BLaER1 (cell line): ENCODE data around the gene SGSH.

Experiments used
- H3K27ac ChIP-seq: shearing (Covaris generic); formaldehyde crosslinking; 2 replicates; pipeline ENCODE4 v1.8.1; 2022
- H3K27me3 ChIP-seq: shearing (Covaris generic); formaldehyde crosslinking; 2 replicates; pipeline ENCODE4 v1.8.1; 2022
- H3K36me3 ChIP-seq: shearing (Covaris generic); formaldehyde crosslinking; 2 replicates; pipeline ENCODE4 v1.8.1; 2022
- H3K4me1 ChIP-seq: shearing (Covaris generic); formaldehyde crosslinking; 2 replicates; pipeline ENCODE4 v1.8.1; 2022
- H3K4me2 ChIP-seq: shearing (Covaris generic); formaldehyde crosslinking; 2 replicates; pipeline ENCODE4 v1.8.1; 2022
- H3K4me3 ChIP-seq: shearing (Covaris generic); formaldehyde crosslinking; 2 replicates; pipeline ENCODE4 v1.8.1; 2022
- H3K9ac ChIP-seq: shearing (Covaris generic); formaldehyde crosslinking; 2 replicates; pipeline ENCODE4 v1.8.1; 2022
- H3K9me3 ChIP-seq: shearing (Covaris generic); formaldehyde crosslinking; 2 replicates; pipeline ENCODE4 v1.8.1; 2022
- H4K20me1 ChIP-seq: shearing (Covaris generic); formaldehyde crosslinking; 2 replicates; pipeline ENCODE4 v1.8.1; 2022
- Cebpa-rat ChIP-seq: shearing (Covaris generic); IDR thresholded peaks from 2 replicates; pipeline ENCODE4 v1.8.1; 2022

Gene SGSH

DNA sequence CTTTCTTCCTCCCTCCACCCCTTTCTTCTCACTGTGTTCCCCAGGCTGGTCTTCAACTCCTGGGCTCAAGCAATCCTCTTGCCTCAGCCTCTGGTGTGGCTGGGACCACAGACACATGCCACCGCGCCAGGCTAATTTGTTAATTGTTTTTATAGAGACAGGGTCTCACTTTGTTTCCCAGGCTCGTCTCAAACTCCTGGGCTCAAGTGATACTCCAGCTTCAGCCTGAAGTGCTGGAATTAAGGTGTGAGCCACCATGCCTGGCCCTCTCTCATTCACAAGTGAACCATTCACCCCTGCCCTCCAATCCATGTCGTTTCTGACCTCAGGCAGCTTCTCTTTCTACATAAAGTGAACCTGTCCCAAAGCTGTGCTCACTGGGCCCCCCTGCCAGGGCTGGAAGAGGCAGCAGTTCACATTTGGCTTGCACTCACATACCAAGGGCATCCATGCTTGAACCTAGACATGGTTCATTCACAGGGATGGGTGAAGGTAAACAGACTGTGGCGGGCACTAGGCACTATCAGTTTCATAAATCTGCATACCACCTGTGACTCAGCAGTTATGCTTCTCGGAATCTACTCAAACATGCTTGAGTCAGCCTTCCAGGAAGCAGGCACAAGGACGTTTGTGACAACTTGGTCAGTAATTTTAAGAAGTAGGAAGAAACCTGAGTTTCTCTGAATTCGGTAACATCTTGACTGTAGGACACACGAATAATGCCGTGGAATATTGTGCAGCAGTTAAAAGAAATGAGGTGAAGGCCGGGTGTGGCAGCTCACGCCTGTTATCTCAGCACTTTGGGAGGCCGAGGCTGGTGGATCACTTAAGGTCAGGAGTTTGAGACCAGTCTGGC, 34.5 kb upstream of the SGSH start:
- Histone ChIP-seq H3K4me2 (peak overlapping the region; percentile 52), H3K27me3 (no peaks in the 10 kb centered on the region), H3K9me3 (no peaks in the 10 kb centered on the region), H3K4me1 (peaks cover 44% of the 10 kb centered on the region), H3K27ac (no peak overlapping the region), H3K4me3 (no peak overlapping the region), H3K9ac (no peak overlapping the region), H3K36me3 (no peaks in the 10 kb centered on the region), H4K20me1 (no peaks in the 10 kb centered on the region)
- TF ChIP-seq Cebpa-rat: no peak

DNA sequence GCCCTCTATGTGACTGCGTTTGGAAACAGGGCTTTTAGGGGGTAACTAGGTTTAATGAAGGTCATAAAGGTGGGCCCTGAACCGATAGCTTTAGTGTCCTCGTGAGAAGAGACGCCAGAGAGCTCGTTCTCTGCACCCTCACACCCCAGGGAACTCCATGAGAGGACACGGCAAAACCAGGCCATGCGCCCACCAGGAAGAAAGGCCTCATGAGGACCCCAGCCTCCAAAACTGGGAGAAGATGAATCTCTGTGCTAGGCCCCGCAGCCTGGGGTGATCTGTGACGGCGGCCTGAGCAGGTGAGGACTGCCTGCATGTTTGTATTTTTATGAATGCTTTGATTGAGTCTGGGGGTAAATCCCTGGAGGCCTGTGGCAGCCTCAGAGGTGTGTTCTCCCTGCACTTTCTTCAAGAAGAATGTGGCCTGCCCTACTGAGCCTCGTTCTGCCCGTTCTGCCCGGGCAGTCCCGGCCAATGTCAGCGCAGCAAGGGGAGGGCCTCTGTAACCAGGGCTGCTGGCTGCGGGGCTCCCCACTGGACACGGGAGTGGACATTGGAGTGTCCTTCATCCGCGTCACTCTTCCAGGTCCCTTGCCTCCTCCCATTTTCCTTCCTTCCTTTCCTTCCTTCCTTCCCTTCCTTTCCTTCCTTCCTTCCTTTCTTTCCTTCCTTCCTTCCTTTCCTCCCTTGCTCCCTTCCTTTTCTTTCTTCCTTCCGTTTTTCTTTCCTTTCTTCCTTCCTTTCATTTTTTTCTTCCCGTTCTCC, 33.7 kb upstream of the SGSH start:
- Histone ChIP-seq H3K36me3 (no peaks in the 10 kb centered on the region), H3K27ac (no peak overlapping the region), H3K9ac (no peak overlapping the region), H3K9me3 (no peaks in the 10 kb centered on the region), H3K4me3 (no peak overlapping the region), H3K4me2 (peak overlapping the region; percentile 52), H3K4me1 (peaks cover 36% of the 10 kb centered on the region), H3K27me3 (no peaks in the 10 kb centered on the region), H4K20me1 (no peaks in the 10 kb centered on the region)
- TF ChIP-seq Cebpa-rat: no peak

DNA sequence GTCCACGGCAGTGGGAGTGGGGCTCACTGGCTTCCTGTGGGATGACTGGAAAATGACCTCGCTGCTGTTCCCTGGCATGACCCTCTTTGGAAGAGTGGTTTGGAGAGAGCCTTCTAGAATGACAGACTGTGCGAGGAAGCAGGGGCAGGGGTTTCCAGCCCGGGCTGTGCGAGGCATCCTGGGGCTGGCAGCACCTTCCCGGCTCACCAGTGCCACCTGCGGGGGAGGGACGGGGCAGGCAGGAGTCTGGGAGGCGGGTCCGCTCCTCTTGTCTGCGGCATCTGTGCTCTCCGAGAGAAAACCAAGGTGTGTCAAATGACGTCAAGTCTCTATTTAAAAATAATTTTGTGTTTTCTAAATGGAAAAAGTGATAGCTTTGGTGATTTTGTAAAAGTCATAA, 32.7 kb upstream of the SGSH start:
- Histone ChIP-seq H3K27me3 (no peaks in the 10 kb centered on the region), H3K4me3 (no peak overlapping the region), H3K27ac (no peak overlapping the region), H3K4me1 (peaks cover 27% of the 10 kb centered on the region), H3K9me3 (no peaks in the 10 kb centered on the region), H3K36me3 (no peaks in the 10 kb centered on the region), H3K4me2 (no peak overlapping the region), H3K9ac (no peak overlapping the region), H4K20me1 (no peaks in the 10 kb centered on the region)
- no peak for TF ChIP-seq Cebpa-rat

DNA sequence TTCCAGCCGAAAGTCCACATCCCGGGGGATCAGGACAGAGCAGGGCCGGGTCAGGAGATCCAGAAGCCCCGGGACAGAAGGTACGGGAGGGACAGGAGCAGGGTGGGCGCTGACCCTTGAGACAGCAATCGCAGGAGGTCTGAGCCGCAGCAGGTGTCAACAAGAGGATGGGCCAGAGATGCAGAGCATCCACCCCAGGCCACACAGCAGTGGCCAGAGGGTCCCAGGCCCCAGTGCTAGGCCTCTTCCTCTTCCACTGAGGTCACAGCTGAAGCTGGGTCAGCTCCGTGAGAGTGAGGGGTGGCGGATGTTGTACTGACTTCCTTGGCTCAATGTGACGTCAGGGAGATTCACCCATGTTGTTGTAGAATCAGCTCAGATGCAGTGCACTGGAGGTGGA, 31.8 kb upstream of the SGSH start:
- H3K9ac ChIP-seq: no peak overlapping the region
- H3K9me3 ChIP-seq: no peaks in the 10 kb centered on the region
- H3K27me3 ChIP-seq: no peaks in the 10 kb centered on the region
- H3K4me3 ChIP-seq: no peak overlapping the region
- no peaks in the 10 kb centered on the region for H3K36me3 ChIP-seq
- H3K4me1 ChIP-seq: peaks cover 20% of the 10 kb centered on the region
- TF ChIP-seq Cebpa-rat: no peak
- H4K20me1 ChIP-seq: no peaks in the 10 kb centered on the region
- H3K4me2 ChIP-seq: no peak overlapping the region
- no peak overlapping the region for H3K27ac ChIP-seq

DNA sequence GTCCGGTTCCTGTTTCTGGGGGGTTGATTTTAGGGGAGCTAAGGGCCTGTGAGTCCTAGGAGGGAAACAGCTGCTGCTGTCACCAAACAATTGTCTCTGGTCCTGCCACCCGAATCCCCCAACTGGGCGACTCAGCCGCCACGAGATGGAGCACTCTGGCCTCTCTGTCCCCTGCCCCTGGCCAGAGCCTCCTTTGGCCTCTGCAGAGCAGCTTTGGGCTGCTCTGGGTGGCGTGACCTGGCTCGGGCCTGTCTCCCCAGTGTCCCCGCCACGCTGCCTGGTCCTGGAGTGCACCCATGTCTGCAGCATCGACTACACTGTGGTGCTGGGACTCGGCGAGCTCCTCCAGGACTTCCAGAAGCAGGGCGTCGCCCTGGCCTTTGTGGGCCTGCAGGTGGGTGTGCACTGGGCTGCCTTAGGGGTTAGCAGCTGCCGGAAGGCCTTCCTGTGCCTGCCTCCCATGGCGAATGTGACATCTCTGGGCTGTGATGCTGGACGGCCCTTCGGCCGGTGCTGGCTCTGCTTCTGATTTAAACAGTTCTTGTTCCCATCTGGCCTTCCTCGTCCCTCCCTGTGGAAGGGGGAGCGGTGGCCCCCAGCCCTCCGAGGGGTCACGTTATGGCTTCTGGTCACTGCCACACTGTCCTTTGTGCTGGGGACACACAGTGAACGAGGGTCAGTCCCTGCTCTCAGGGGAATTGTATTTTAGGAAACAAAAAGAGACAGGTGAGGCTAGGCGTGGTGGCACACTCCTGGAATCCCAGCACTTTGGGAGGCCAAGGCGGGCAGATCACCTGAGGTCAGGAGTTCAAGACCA, 29.0 kb upstream of the SGSH start:
- TF ChIP-seq Cebpa-rat: no peak
- Histone ChIP-seq H3K27ac (no peak overlapping the region), H3K4me2 (no peak overlapping the region), H4K20me1 (no peaks in the 10 kb centered on the region), H3K4me3 (no peak overlapping the region), H3K9ac (no peak overlapping the region), H3K27me3 (no peaks in the 10 kb centered on the region), H3K9me3 (no peaks in the 10 kb centered on the region), H3K36me3 (no peaks in the 10 kb centered on the region), H3K4me1 (peaks cover 18% of the 10 kb centered on the region)

DNA sequence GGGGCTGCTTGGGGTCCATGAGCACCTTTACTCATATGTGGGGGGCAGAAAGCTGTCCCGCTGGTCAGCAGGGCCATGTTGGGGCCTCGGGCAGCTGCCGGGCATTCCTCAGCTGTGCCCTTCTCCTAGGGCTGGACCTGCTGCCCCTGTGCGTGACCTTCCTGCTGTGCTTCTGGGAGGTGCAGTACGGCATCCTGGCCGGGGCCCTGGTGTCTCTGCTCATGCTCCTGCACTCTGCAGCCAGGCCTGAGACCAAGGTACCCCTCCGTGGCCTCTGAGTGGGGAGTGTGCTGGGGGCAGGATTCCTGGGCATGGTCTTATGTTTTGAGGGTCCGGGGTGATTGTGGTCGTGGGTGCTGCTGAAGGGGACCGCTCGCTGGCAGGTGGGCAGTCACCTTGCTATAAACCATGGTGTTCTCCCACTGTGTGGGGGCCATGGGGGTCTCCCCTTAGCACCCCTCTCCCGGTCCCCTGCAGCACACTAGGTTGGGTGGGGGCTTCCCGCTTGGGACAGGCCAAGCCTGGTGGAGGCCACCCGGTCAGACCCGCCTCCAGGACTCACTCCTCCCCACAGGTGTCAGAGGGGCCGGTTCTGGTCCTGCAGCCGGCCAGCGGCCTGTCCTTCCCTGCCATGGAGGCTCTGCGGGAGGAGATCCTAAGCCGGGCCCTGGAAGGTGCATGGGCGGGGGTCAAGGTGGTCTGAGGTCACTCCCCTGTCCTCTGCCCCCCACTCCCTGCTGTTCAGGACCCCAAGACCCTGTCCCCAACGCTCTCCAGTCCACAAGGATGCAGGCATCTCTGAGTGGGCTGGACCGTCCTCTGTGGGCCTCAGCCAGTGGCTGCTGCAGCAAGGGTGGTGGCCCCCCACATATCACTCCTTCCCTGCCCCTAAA, 28.1 kb upstream of the SGSH start:
- TF ChIP-seq Cebpa-rat: no peak
- Histone ChIP-seq H3K4me1 (peaks cover 11% of the 10 kb centered on the region), H3K4me2 (no peak overlapping the region), H3K4me3 (no peak overlapping the region), H3K9me3 (no peaks in the 10 kb centered on the region), H3K27ac (no peak overlapping the region), H3K9ac (no peak overlapping the region), H3K36me3 (no peaks in the 10 kb centered on the region), H3K27me3 (no peaks in the 10 kb centered on the region), H4K20me1 (no peaks in the 10 kb centered on the region)

DNA sequence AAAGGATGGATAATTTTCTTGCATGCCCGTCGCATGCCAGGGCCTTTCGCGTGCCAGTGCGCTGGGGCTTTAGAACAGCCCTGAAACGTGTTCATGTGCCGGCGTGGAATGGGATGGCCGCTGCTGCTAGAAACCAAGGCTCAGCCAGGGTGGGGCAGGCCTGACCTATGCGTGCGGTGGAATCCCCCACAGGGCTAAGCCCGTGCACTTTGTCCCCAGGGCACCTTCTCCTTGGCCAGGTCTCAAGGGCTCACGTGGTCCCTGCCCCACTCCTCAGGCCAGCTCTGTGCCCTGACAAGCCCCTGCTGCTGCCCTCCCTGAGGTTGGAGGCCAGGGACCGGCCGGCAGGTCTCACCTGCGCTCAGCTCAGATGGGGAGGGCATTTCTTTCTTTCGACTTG, 27.4 kb upstream of the SGSH start:
- no peaks in the 10 kb centered on the region for H3K36me3 ChIP-seq
- TF ChIP-seq Cebpa-rat: no peak

DNA sequence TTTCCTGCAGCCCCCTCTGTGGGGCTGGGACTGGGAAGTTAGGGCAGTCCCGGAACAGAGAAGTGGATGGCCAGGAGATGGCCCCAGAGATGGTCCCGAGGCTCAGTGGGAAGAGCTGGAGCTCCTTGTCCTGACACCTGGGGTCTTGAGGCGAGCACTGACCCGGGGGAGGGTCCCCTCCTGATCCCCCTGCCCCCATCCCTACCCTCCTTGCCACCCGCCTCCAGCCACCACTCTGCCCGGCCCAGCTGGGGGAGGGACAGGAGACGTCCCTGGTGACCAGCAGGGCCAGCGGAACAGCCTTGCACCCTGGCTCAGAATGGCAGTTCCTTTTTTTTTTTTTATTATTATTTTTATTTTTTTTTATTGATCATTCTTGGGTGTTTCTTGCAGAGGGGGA, 26.6 kb upstream of the SGSH start:
- no peaks in the 10 kb centered on the region for H3K36me3 ChIP-seq
- H4K20me1 ChIP-seq: no peaks in the 10 kb centered on the region
- H3K9ac ChIP-seq: no peak overlapping the region
- no peak overlapping the region for H3K4me3 ChIP-seq
- peaks cover 11% of the 10 kb centered on the region for H3K4me1 ChIP-seq
- H3K27ac ChIP-seq: no peak overlapping the region
- H3K9me3 ChIP-seq: no peaks in the 10 kb centered on the region
- no peak for TF ChIP-seq Cebpa-rat
- no peaks in the 10 kb centered on the region for H3K27me3 ChIP-seq
- no peak overlapping the region for H3K4me2 ChIP-seq

More for the DNA sequence above, 27.4 kb upstream of the SGSH start:
- H4K20me1 ChIP-seq: no peaks in the 10 kb centered on the region
- H3K27me3 ChIP-seq: no peaks in the 10 kb centered on the region
- peaks cover 11% of the 10 kb centered on the region for H3K4me1 ChIP-seq
- H3K4me2 ChIP-seq: no peak overlapping the region
- no peaks in the 10 kb centered on the region for H3K9me3 ChIP-seq
- H3K4me3 ChIP-seq: no peak overlapping the region
- H3K9ac ChIP-seq: no peak overlapping the region
- no peak overlapping the region for H3K27ac ChIP-seq

DNA sequence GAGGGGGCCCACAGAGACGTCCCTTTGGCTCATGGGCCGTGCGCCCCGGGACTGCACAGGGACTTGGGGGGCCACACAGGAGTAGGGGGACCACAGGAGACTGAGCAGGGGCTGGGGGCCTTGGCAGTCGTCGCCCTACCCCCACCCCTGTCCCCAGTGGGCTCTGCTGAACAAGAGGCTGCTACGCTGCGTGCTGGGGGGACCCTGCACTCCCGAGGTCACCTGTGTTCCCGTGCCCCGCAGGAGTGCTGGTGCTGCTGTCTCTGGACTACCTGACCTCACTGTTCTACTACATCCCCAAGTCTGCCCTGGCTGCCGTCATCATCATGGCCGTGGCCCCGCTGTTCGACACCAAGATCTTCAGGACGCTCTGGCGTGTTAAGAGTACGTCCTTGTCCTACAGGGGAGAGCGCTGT, 26.1 kb upstream of the SGSH start:
- no peaks in the 10 kb centered on the region for H3K36me3 ChIP-seq
- H3K9ac ChIP-seq: no peak overlapping the region
- H4K20me1 ChIP-seq: no peaks in the 10 kb centered on the region
- TF ChIP-seq Cebpa-rat: no peak
- no peaks in the 10 kb centered on the region for H3K27me3 ChIP-seq
- no peak overlapping the region for H3K27ac ChIP-seq
- peaks cover 11% of the 10 kb centered on the region for H3K4me1 ChIP-seq
- H3K4me3 ChIP-seq: no peak overlapping the region
- H3K9me3 ChIP-seq: no peaks in the 10 kb centered on the region
- no peak overlapping the region for H3K4me2 ChIP-seq
